LNCAP (cell line): Measurements from ENCODE around the gene PLA2G2C.

ENCODE experiments used
- CTCF ChIP-seq: fragments of 450-650 bp; IDR thresholded peaks from 2 replicates; pipeline ENCODE4 v1.5.1; 2017; ENCODE audit warnings: mild to moderate bottlenecking

PLA2G2C gene

GRCh38 chr1:20192871-20193411, 6.6 kb upstream of the PLA2G2C start:
- TF ChIP-seq CTCF = no peak

- no peak for TF ChIP-seq CTCF
These were observed 6.0 kb upstream of the PLA2G2C start for GRCh38 chr1:20192364-20192763.

GRCh38 chr1:20191266-20191825, 5.0 kb upstream of the PLA2G2C start:
- TF ChIP-seq CTCF = no peak

GRCh38 chr1:20190256-20191160, 4.2 kb upstream of the PLA2G2C start:
- TF ChIP-seq CTCF = no peak

- TF ChIP-seq CTCF = no peak
These were observed 3.3 kb upstream of the PLA2G2C start for GRCh38 chr1:20189664-20190063.

- no peak for TF ChIP-seq CTCF
These were observed 2.1 kb upstream of the PLA2G2C start for GRCh38 chr1:20188455-20188817.

GRCh38 chr1:20187813-20188454, 1.6 kb upstream of the PLA2G2C start:
- no peak for TF ChIP-seq CTCF
